Subcutaneous adipose tissue (tissue), 4 donors: ENCODE data around the gene IDH3G. TPM values are rescaled to one million over a fixed set of nuclear protein-coding genes. Genes with fewer than 3 reads are reported as not detected.

ENCODE experiments used
- CTCF ChIP-seq: fragments of 450-650 bp; IDR thresholded peaks from one replicate; pipeline ENCODE4 v1.5.1; 2016; ENCODE audit warnings: low read depth, mild to moderate bottlenecking, control low read depth, antibody characterized with exemption, moderate library complexity
- total RNA-seq, 4 donors: library from RNA; depleted of rRNA; stranded (reverse); fragments of >200 nt; gene quantifications; one replicate each; pipeline ENCODE4 v1.1.0, GENCODE V29; 2016

IDH3G gene
- total RNA-seq, 4 donors from 2014 or later, result 40.9 to 70.0 (median 69.5) TPM

GRCh38 chrX:153813161-153813560 lies 19.0 kb upstream of the IDH3G start:
- TF ChIP-seq CTCF, result no peak

- TF ChIP-seq CTCF, result no peak
These were observed 18.0 kb upstream of the IDH3G start for GRCh38 chrX:153812220-153812619.

- TF ChIP-seq CTCF, result no peak
These were observed 13.8 kb upstream of the IDH3G start for GRCh38 chrX:153807976-153808375.

- TF ChIP-seq CTCF, result no peak
These were observed 12.9 kb upstream of the IDH3G start for GRCh38 chrX:153806999-153807575.

- TF ChIP-seq CTCF, result no peak
These were observed 11.3 kb upstream of the IDH3G start for GRCh38 chrX:153805436-153805835.

GRCh38 chrX:153804621-153805020 lies 10.4 kb upstream of the IDH3G start:
- TF ChIP-seq CTCF, result no peak

GRCh38 chrX:153804100-153804595 lies 10.0 kb upstream of the IDH3G start:
- no peak for TF ChIP-seq CTCF
